Lung (tissue), 12 donors: ENCODE data around the gene MAGI2. TPM values are rescaled to one million over a fixed set of nuclear protein-coding genes. Genes with fewer than 3 reads are reported as not detected.
A peak's percentile ranks its signal among the peaks of the same experiment; 100 is the strongest.

ENCODE experiments used
- ATAC-seq: fragments of 200-7000 bp; cut with Tn5 transposase; one replicate; pipeline ENCODE4 v1.9.1; 2020; ENCODE audit warnings: moderate number of reproducible peaks; ENCODE audit not compliant: insufficient read depth, low FRiP score
- DNase-seq, 3 donors: peaks; one replicate each; pipeline ENCODE4 v3.0.0-alpha.2; 2013 to 2017
- H3K27ac ChIP-seq, 2 donors: one replicate each; pipeline ENCODE4 v1.5.1; 2013; ENCODE audit warnings: mild to moderate bottlenecking in 2 of 2, moderate library complexity in 2 of 2, control low read depth in 1 of 2, inconsistent platforms in 1 of 2, low read depth in 1 of 2, low read length in 1 of 2
- H3K27me3 ChIP-seq, 3 donors: one replicate each; pipeline ENCODE4 v1.5.1; 2013; ENCODE audit warnings: low read length in 2 of 3; ENCODE audit not compliant: control insufficient read depth in 3 of 3, insufficient read depth in 3 of 3
- H3K36me3 ChIP-seq, 4 donors: one replicate each; pipeline ENCODE4 v1.5.1; 2013; ENCODE audit warnings: low read length in 4 of 4, mild to moderate bottlenecking in 1 of 4, moderate library complexity in 1 of 4; ENCODE audit not compliant: control insufficient read depth in 4 of 4, insufficient read depth in 4 of 4
- H3K4me1 ChIP-seq, 5 donors: one replicate each; pipeline ENCODE4 v1.5.1; 2013; ENCODE audit warnings: low read length in 5 of 5, mild to moderate bottlenecking in 2 of 5, moderate library complexity in 1 of 5; ENCODE audit not compliant: control insufficient read depth in 5 of 5, insufficient read depth in 5 of 5
- H3K4me3 ChIP-seq: one replicate; pipeline ENCODE4 v1.5.1; 2013; ENCODE audit warnings: mild to moderate bottlenecking, control low read depth, moderate library complexity
- H3K9ac ChIP-seq, 2 donors: one replicate each; pipeline ENCODE4 v1.5.1; 2013; ENCODE audit warnings: low read length in 2 of 2, control low read depth in 1 of 2; ENCODE audit not compliant: insufficient read depth in 1 of 2
- H3K9me3 ChIP-seq, 4 donors: one replicate each; pipeline ENCODE4 v1.5.1; 2013; ENCODE audit warnings: low read length in 3 of 4, mild to moderate bottlenecking in 1 of 4, moderate library complexity in 1 of 4; ENCODE audit not compliant: control insufficient read depth in 4 of 4, insufficient read depth in 3 of 4
- CTCF ChIP-seq: IDR thresholded peaks from 2 replicates; pipeline ENCODE4 v1.5.1; 2012; ENCODE audit warnings: mild to moderate bottlenecking; ENCODE audit errors: control extremely low read depth, extremely low read depth
- WGBS, 2 donors: extraction: QIAGEN DNeasy Blood & Tissue Kit; methylation state at CpG; one replicate each; pipeline ENCODE4 v1.1.7; 2013; 5-methylcytosine and 5-hydroxymethylcytosine counted together
- polyA plus RNA-seq, 2 donors: library from polyadenylated mRNA; stranded (reverse); fragments of 200-250 nt; gene quantifications; one replicate each; pipeline ENCODE4 v1.2.1, GENCODE V29; 2013
- total RNA-seq, 2 donors: library from RNA; depleted of rRNA in 1 of 2; stranded (reverse); fragments of >200 nt in 1 of 2; gene quantifications; one replicate each; pipeline ENCODE4 v1.2.1, GENCODE V29; 2014 to 2021
- donor health status: control.
- donor health status: control.
- donor health status: Bipolar disorder and iron deficiency.
- donor health status: healthy.
- donor health status: DM: yes; HTN: yes; CAD: no.

The MAGI2 gene
- total and polyA plus RNA-seq, 4 donors: 0.94 to 18.0 (median 5.3) TPM

GRCh38 chr7:79176859-79177477 is 276.5 kb downstream of the MAGI2 start:
- Histone ChIP-seq H3K4me1 (peaks cover 0 to 3% (median 0%) of the 10 kb centered on the region in 5 donors), H3K9me3 (no peaks in the 10 kb centered on the region), H3K27ac (no peak overlapping the region), H3K27me3 (no peaks in the 10 kb centered on the region), H3K36me3 (no peaks in the 10 kb centered on the region), H3K9ac (no peak overlapping the region), H3K4me3 (no peak overlapping the region)
- WGBS, 2 donors: 15 to 19% methylated on average over 8 of the region's 8 CpGs
- DNase-seq (peak; percentile 15 to 79 (median 67)), ATAC-seq (no peak)
- TF ChIP-seq CTCF: no peak

DNA sequence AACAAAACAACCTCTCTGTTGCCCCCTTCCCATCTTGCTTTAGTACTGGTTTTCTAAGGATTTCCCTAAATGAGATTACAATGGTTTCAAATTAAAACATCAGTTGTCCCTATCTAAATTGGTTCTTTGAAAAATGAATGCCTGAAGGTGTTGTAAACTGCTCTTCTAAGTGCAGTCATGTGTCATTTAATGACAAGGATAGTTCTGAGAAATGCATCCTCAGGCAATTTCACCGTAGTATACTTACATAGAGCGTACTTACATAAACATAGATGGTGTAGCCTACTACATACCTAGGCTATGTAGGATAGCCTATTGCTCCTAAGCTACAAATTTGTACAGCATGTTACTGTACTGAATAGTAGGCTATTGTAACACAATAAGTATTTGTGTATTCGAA is 278.1 kb downstream of the MAGI2 start:
- 89 to 95% methylated on average over 3 of the region's 3 CpGs for WGBS, 2 donors
- no peak overlapping the region for H3K9ac ChIP-seq
- H3K27me3 ChIP-seq: no peaks in the 10 kb centered on the region
- DNase-seq (no peak), ATAC-seq (no peak)
- H3K9me3 ChIP-seq: no peaks in the 10 kb centered on the region
- TF ChIP-seq CTCF: no peak
- no peak overlapping the region for H3K27ac ChIP-seq
- H3K36me3 ChIP-seq: no peaks in the 10 kb centered on the region
- no peak overlapping the region for H3K4me3 ChIP-seq
- H3K4me1 ChIP-seq: peaks cover 0 to 3% (median 0%) of the 10 kb centered on the region in 5 donors

DNA sequence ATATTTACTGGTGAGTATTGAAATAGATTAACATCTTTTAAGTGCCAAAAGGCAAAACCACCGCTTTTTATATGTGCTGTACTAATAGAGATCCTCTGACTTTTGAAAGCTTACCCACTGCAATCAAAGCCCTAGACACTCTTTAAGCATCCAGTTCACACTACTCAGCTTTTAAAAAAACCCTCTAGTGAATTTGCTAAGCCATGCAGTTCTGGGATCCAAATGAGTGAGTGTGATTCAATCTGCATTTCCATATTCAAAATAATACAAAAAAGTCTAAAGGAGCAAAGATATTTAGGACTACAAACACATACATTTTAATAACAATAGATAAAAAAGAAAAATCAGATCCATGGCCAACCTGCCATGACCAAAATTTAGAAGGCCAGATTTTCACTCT is 288.2 kb downstream of the MAGI2 start:
- no peak for DNase-seq
- 73 to 75% methylated on average over 1 of the region's 1 CpG for WGBS, 2 donors
- H3K9ac ChIP-seq: no peak overlapping the region

More for the DNA sequence above, 288.2 kb downstream of the MAGI2 start:
- H3K4me1 ChIP-seq: no peaks in the 10 kb centered on the region
- H3K27ac ChIP-seq: no peak overlapping the region
- TF ChIP-seq CTCF: no peak
- no peaks in the 10 kb centered on the region for H3K36me3 ChIP-seq
- no peak for ATAC-seq
- H3K9me3 ChIP-seq: no peaks in the 10 kb centered on the region
- no peaks in the 10 kb centered on the region for H3K27me3 ChIP-seq
- no peak overlapping the region for H3K4me3 ChIP-seq
